GM19238 (cell line): ENCODE results near the gene ADISSP.

ENCODE experiments used
- DNase-seq: peaks from one replicate; pipeline ENCODE4 v3.0.0; 2011; ENCODE audit warnings: low spot score; ENCODE audit not compliant: insufficient read length

ADISSP gene

GRCh38 chr20:3739054-3739925 lies 28.3 kb downstream of the ADISSP start:
- no peak for DNase-seq

- no peak for DNase-seq
Observed at GRCh38 chr20:3738111-3739053, 29.2 kb downstream of the ADISSP start.

- DNase-seq, result no peak
Observed at GRCh38 chr20:3735768-3736167, 31.8 kb downstream of the ADISSP start.

GRCh38 chr20:3734111-3734843 lies 33.3 kb downstream of the ADISSP start:
- no peak for DNase-seq

- no peak for DNase-seq
Observed at GRCh38 chr20:3733119-3733995, 34.2 kb downstream of the ADISSP start.

- no peak for DNase-seq
Observed at GRCh38 chr20:3732327-3733118, 35.0 kb downstream of the ADISSP start, which contains the start of gene HSPA12B. TSS of gene HSPA12B (plus strand) at chr20:3732685. CDS start at chr20:3738675, 5,990 bp downstream.

GRCh38 chr20:3731944-3732326 lies 35.6 kb downstream of the ADISSP start:
- no peak for DNase-seq

GRCh38 chr20:3730803-3731672 lies 36.5 kb downstream of the ADISSP start:
- no peak for DNase-seq

- no peak for DNase-seq
Observed at GRCh38 chr20:3729811-3730540, 37.6 kb downstream of the ADISSP start.

- no peak for DNase-seq
Observed at GRCh38 chr20:3729378-3729777, 38.2 kb downstream of the ADISSP start.

- DNase-seq, result no peak
Observed at GRCh38 chr20:3728876-3729275, 38.7 kb downstream of the ADISSP start.

- no peak for DNase-seq
Observed at GRCh38 chr20:3728354-3728753, 39.2 kb downstream of the ADISSP start.

- DNase-seq, result no peak
Observed at GRCh38 chr20:3727401-3728021, 40.0 kb downstream of the ADISSP start.

- DNase-seq, result no peak
Observed at GRCh38 chr20:3724356-3724755, 43.2 kb downstream of the ADISSP start.

GRCh38 chr20:3723284-3723683 lies 44.3 kb downstream of the ADISSP start:
- DNase-seq, result no peak

GRCh38 chr20:3721912-3722311 lies 45.6 kb downstream of the ADISSP start:
- DNase-seq, result no peak

- no peak for DNase-seq
Observed at GRCh38 chr20:3720626-3721025, 46.9 kb downstream of the ADISSP start.

- DNase-seq, result no peak
Observed at GRCh38 chr20:3720068-3720467, 47.5 kb downstream of the ADISSP start.
